T-helper 1 cell treated with Interleukin-12 subunit alpha and Interleukin-12 subunit beta and Interleukin-4 antibody, amounts not matched to agents 30 μg/mL and 1 μg/mL, for 36 hours (primary cell): ENCODE measurements around the gene MRPS6.

ENCODE experiments used
- H3K27ac Mint-ChIP-seq: one replicate; pipeline ENCODE4 v1.8.0; 2021; ENCODE audit warnings: mild to moderate bottlenecking, mixed read lengths
- H3K27me3 Mint-ChIP-seq: one replicate; pipeline ENCODE4 v1.8.0; 2021; ENCODE audit warnings: low read depth, mixed read lengths
- H3K36me3 Mint-ChIP-seq: one replicate; pipeline ENCODE4 v1.8.0; 2021; ENCODE audit warnings: low read depth, mixed read lengths
- H3K4me1 Mint-ChIP-seq: one replicate; pipeline ENCODE4 v1.8.0; 2021; ENCODE audit warnings: low read depth, mixed read lengths
- H3K4me3 Mint-ChIP-seq: one replicate; pipeline ENCODE4 v1.8.0; 2021; ENCODE audit warnings: mild to moderate bottlenecking, moderate library complexity, mixed read lengths
- H3K9me3 Mint-ChIP-seq: one replicate; pipeline ENCODE4 v1.8.0; 2021; ENCODE audit warnings: mixed read lengths

Gene MRPS6

GRCh38 chr21:34046917-34047316 lies 26.5 kb upstream of the MRPS6 start:
- Mint-ChIP-seq H3K36me3 (peaks cover 10% of the 10 kb centered on the region), H3K27ac (peak overlapping the region; percentile 11), H3K4me3 (no peak overlapping the region), H3K9me3 (peaks cover 9% of the 10 kb centered on the region), H3K27me3 (no peaks in the 10 kb centered on the region), H3K4me1 (peaks cover 3% of the 10 kb centered on the region)

DNA sequence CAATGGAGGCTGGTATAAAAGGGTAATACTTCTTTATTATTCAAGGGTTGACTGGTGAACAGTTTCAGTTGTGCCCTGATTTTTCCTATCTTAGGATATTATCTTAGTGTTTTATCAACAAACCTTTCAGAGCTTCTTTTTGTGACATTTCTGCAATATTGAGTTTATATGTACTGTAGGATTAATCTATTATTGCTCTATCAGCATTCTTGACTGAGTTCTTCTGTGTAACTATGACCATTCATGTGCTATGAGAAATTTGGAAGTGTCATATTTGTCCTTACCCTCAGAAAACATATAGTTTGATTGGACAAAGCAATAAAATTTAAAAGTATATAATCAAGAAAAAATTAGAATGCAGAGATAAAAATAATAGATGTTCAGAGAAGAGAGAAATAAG lies 25.5 kb upstream of the MRPS6 start:
- Mint-ChIP-seq H3K27ac (no peak overlapping the region), H3K4me1 (peaks cover 3% of the 10 kb centered on the region), H3K4me3 (no peak overlapping the region)

DNA sequence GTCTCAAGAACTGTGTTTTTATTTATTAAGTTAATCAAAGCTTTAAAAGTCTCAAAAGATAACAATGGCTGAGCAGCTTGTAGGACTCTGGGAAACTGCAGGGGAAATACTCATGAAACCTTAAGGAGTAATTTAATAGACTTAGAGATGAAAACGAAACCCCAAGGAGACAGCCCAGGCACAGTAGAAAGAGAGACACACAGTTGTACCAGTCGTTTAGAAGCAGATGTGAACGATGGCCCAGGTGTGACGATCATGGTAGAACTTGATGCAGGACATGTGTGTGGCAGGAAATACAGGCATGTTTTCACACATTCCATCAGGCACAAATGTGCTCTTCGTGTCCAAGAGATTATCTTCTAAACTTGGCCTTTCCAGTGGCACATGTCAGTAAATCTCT lies 21.2 kb upstream of the MRPS6 start:
- H3K4me1 Mint-ChIP-seq, result no peaks in the 10 kb centered on the region
- no peak overlapping the region for H3K4me3 Mint-ChIP-seq
- H3K27me3 Mint-ChIP-seq, result no peaks in the 10 kb centered on the region
- H3K36me3 Mint-ChIP-seq, result peaks cover 4% of the 10 kb centered on the region
- no peak overlapping the region for H3K27ac Mint-ChIP-seq
- H3K9me3 Mint-ChIP-seq, result peaks cover 9% of the 10 kb centered on the region

More for the DNA sequence above, 25.5 kb upstream of the MRPS6 start:
- Mint-ChIP-seq H3K27me3 (no peaks in the 10 kb centered on the region), H3K9me3 (peaks cover 9% of the 10 kb centered on the region), H3K36me3 (peaks cover 9% of the 10 kb centered on the region)

DNA sequence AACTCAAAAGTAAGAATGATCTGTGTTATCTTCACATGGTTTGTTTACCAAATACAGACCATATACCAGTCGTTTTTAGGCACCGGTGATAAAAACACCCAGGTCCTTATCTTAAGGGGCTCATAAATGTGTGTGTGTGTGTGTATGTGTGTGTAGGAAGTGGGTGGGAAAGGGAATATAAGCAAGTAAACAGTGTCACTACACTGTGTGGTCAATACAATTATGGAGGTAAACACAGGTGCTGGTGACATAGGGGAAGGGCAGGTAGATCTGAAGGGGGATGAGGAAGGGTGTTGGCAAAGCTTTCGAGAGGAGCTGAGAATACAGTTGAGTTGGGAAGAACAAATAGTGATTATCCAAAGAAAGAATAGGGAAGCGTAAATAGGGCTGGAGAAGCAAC lies 19.1 kb upstream of the MRPS6 start:
- Mint-ChIP-seq H3K4me3 (no peak overlapping the region), H3K4me1 (no peaks in the 10 kb centered on the region), H3K27ac (no peak overlapping the region), H3K27me3 (no peaks in the 10 kb centered on the region), H3K36me3 (peaks cover 1% of the 10 kb centered on the region), H3K9me3 (no peaks in the 10 kb centered on the region)

- H3K9me3 Mint-ChIP-seq, result no peaks in the 10 kb centered on the region
- no peaks in the 10 kb centered on the region for H3K27me3 Mint-ChIP-seq
- peaks cover 1% of the 10 kb centered on the region for H3K36me3 Mint-ChIP-seq
- H3K4me3 Mint-ChIP-seq, result no peak overlapping the region
- H3K4me1 Mint-ChIP-seq, result no peaks in the 10 kb centered on the region
- no peak overlapping the region for H3K27ac Mint-ChIP-seq
These were observed 17.8 kb upstream of the MRPS6 start for GRCh38 chr21:34055615-34056014.

GRCh38 chr21:34061983-34062382 lies 11.4 kb upstream of the MRPS6 start:
- no peak overlapping the region for H3K27ac Mint-ChIP-seq
- H3K27me3 Mint-ChIP-seq, result peaks cover 16% of the 10 kb centered on the region
- H3K4me1 Mint-ChIP-seq, result peaks cover 3% of the 10 kb centered on the region
- peaks cover 14% of the 10 kb centered on the region for H3K9me3 Mint-ChIP-seq
- no peak overlapping the region for H3K4me3 Mint-ChIP-seq
- peaks cover 5% of the 10 kb centered on the region for H3K36me3 Mint-ChIP-seq

DNA sequence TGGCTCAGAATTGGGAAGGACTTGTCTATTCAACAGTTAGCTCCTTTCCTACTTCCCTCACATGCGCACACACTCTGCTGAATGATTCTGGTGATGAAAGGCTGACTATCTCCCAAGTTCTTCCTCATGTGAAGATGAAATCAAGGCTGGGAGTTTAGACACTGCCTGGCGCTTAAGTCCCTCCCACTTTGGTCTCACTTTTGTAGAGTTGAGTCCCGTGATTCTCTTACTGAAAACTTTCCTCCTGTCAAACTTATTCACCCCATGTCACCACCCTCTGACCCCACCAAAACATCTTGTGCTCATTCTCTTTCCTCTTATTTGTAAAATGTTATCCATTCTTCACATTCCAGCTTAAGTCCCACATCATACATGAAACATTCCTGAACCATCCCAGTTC lies 8.4 kb upstream of the MRPS6 start:
- Mint-ChIP-seq H3K4me1 (peaks cover 3% of the 10 kb centered on the region), H3K9me3 (peaks cover 18% of the 10 kb centered on the region), H3K36me3 (peaks cover 5% of the 10 kb centered on the region), H3K27me3 (peaks cover 16% of the 10 kb centered on the region), H3K27ac (no peak overlapping the region), H3K4me3 (no peak overlapping the region)

DNA sequence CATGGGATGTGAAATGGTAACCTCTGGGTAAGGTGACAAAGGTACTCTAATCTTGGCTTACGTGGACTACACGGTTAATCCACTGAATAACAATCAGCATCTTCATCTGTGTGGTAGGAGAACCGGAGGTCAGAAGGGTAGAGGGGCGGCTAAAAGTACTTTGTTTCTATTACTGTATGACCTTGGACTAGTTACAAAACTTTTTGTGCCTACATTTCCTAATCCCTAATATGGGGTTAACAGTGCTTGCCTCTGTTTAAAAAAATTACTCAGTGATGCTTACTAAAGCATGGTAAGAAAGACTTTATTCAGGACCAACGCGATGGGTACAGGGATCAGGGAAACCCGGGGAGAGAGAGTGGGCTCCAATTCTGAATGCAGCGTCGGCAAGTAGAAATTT lies 1.7 kb upstream of the MRPS6 start:
- Mint-ChIP-seq H3K36me3 (peaks cover 24% of the 10 kb centered on the region), H3K4me3 (peak overlapping the region; percentile 88), H3K4me1 (peaks cover 28% of the 10 kb centered on the region), H3K27ac (peak overlapping the region; percentile 79), H3K9me3 (peaks cover 4% of the 10 kb centered on the region), H3K27me3 (no peaks in the 10 kb centered on the region)

- Mint-ChIP-seq H3K27me3 (no peaks in the 10 kb centered on the region), H3K27ac (peak overlapping the region; percentile 79), H3K4me1 (peaks cover 34% of the 10 kb centered on the region), H3K36me3 (peaks cover 31% of the 10 kb centered on the region), H3K9me3 (peaks cover 4% of the 10 kb centered on the region), H3K4me3 (peak overlapping the region; percentile 88)
These were observed 990 bp upstream of the MRPS6 start for GRCh38 chr21:34072145-34073031.

GRCh38 chr21:34073749-34074282 lies 438 bp downstream of the MRPS6 start:
- peaks cover 41% of the 10 kb centered on the region for H3K36me3 Mint-ChIP-seq
- no peaks in the 10 kb centered on the region for H3K9me3 Mint-ChIP-seq
- H3K27me3 Mint-ChIP-seq, result no peaks in the 10 kb centered on the region
- H3K27ac Mint-ChIP-seq, result peak overlapping the region; percentile 89
- H3K4me1 Mint-ChIP-seq, result peaks cover 48% of the 10 kb centered on the region
- H3K4me3 Mint-ChIP-seq, result peak overlapping the region; percentile 91

DNA sequence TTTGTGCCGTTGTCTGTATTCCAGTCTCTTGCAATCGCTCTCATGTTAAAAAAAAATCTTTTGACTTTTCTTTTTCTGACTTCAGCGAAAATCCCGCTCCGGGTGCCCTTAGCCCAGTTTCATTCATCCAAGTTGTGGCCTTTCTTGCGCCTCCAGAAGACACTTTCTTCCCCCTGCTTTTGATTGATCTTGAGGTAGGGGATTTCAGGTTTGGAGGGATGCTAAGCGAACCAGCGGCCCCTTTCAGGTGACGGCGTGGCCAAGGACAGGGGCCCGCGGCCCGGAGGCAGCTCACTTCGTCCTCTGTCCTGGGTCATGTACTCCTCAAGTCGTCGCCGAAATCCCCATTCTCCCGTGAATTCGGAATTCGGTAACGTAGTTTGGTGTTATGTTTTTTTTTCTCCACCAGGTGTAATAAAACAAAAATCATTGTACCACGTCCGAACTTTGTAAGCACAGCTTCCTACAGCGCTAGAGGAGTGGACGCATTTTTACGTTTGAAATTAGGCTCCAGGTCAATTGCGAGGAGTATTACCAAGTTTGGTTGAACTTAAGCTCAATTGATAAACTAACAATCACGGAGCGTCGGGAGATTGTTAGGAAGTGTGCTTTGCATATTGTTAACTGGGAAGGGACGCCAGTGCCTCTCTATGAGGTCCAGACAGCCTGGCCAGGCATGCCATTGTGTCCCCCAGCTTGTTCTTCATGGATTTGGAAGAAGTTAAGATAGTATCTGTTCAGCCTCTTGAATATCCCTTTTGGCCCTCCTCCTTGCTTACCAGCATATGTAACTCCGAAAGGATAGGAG lies 1.1 kb downstream of the MRPS6 start:
- Mint-ChIP-seq H3K9me3 (no peaks in the 10 kb centered on the region), H3K36me3 (peaks cover 44% of the 10 kb centered on the region), H3K27me3 (no peaks in the 10 kb centered on the region), H3K4me1 (peaks cover 53% of the 10 kb centered on the region), H3K27ac (peak overlapping the region; percentile 89), H3K4me3 (peak overlapping the region; percentile 91)

DNA sequence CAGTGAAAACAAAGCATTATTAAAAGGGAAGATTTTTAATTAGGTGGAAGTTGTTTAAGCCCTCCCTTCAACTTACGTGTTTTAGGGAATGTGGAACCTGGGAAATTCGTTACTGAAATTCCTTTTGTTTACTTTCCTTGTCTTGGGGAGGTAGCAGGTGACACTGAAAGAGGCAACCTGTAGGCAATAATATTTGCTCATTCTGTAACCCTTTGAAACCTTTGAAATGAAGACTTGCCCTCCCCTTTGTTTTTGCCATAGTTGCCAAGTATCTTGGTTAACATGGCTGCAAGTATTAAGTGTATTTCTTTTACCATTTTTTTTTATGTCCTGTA lies 1.7 kb downstream of the MRPS6 start:
- Mint-ChIP-seq H3K27me3 (no peaks in the 10 kb centered on the region), H3K4me1 (peaks cover 58% of the 10 kb centered on the region), H3K9me3 (no peaks in the 10 kb centered on the region), H3K27ac (peak overlapping the region; percentile 89), H3K4me3 (peak overlapping the region; percentile 91), H3K36me3 (peaks cover 49% of the 10 kb centered on the region)

- H3K4me1 Mint-ChIP-seq, result peaks cover 68% of the 10 kb centered on the region
- peak overlapping the region; percentile 78 for H3K27ac Mint-ChIP-seq
- H3K36me3 Mint-ChIP-seq, result peaks cover 59% of the 10 kb centered on the region
- H3K4me3 Mint-ChIP-seq, result peak overlapping the region; percentile 91
- no peaks in the 10 kb centered on the region for H3K27me3 Mint-ChIP-seq
- H3K9me3 Mint-ChIP-seq, result no peaks in the 10 kb centered on the region
These were observed 2.6 kb downstream of the MRPS6 start for GRCh38 chr21:34075760-34076660.

DNA sequence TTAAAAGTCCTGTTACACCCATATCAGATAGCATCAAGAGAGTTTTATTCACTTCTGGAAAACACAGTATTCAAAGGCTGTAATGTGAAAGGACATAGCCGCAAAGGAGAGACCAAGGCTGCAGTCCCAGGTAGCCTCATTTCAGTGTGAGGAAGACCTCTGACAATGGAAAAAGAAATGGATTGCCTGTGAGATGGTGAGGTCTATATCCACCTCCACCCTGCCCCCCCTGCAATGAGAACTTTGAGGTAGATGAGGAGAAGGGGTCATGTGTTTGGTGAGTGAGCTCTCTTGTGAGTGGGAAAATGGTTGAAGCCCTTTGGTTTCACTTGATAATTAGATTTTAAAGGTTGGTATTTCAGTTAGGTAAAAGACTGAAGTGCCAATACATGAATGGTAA lies 3.5 kb downstream of the MRPS6 start:
- H3K27ac Mint-ChIP-seq, result peak overlapping the region; percentile 75
- peaks cover 64% of the 10 kb centered on the region for H3K36me3 Mint-ChIP-seq
- peak overlapping the region; percentile 49 for H3K4me3 Mint-ChIP-seq
- peaks cover 73% of the 10 kb centered on the region for H3K4me1 Mint-ChIP-seq
- no peaks in the 10 kb centered on the region for H3K9me3 Mint-ChIP-seq
- no peaks in the 10 kb centered on the region for H3K27me3 Mint-ChIP-seq
